GM19099 (cell line): ENCODE measurements around the gene ARSA.

ENCODE experiments used
- POLR2A ChIP-seq: IDR thresholded peaks from 3 replicates; pipeline ENCODE4 v1.6.1; 2011; ENCODE audit warnings: low read depth; ENCODE audit not compliant: insufficient read length; ENCODE audit errors: extremely low read depth

ARSA gene

DNA sequence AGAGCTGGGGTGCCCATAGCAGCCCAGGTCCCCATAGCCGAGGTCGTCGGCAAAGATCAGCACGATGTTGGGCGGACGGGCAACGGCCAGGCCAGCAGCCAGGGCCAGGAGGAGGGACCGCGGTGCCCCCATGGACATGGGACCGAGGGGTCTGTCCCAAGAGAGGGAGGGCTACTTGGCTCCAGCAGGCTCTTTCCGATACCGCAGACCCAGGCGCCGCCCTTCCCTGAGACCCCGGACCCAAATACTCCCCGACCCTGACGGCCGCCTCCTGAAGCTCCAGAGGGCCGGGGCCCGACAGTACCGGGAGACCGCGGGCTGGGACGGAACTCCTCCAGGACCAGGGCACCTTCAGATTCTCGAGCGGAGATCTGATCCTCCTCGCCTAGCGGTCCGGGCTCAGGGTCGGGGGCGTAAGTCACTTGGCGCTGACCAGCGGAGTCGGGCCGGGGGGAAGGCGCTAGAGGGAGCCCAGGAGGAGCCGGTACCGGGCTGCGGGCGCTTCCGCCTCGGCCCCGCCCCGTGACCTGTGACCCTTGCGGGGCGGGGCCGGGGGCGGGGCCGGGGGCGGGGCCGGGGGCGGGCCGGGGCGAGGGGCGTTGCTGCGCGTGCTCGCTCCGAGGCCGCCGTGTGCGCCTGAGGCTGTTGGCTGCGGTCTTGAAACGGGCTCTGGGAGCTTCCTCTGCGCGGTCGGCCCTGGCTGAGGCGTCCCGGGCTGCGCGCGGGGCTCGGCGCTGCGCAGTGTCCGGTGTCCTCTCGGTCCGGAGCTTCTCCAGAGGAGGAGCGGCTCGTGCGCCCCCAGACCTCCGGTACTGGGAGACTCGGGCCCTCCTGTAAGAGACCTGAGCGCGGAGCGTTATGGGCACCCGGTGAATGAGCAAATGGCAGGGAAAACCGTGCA is at the start of gene ARSA:
Gene ARSA, minus strand, starts transcription at position 511 of the 901 bp plus-strand sequence. Its CDS starts 373 bp downstream, at position 138.
- TF ChIP-seq POLR2A, result peak; percentile 69

DNA sequence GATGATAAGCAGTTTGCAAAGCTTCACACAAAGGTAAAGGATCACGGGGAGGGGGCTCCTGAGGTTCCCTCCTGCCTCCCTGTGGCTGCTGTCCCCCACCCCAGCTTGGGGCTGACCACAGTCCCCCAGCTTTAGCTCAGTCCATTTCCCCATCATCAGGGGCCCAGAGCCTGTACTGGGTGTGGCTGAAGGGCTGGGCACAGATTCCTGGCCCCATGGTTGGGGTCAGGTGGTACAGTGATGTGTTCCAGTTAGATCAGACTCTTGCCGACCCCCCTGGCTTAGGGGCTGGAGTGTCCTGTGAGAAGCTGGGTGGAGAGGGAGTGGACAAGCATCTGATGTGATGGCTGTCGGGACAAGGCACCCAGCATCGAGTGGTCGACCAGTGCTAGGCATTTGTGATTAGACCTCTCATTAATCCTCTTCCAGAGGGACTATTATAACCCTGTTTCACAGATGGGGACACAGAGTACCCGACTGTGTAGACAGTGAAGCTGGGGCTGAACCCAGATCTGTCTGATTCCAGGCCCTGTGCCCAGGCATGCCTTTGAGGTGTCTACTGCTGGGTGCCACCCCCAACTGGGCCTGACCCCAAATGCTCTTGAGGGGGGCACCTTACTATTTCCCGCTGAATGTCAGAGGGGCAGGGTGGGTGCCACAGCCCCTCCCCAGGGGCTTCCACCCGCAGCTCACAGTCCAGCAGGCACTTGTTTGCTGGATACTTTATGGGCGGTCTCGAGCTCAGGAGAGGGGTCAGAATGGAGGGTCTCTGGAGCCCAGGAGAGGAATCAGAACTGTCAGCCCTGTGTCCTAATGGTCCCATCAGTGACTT is 48.9 kb upstream of the ARSA start:
- no peak for TF ChIP-seq POLR2A

- no peak for TF ChIP-seq POLR2A
Observed at GRCh38 chr22:50676180-50676636, 48.3 kb upstream of the ARSA start.

DNA sequence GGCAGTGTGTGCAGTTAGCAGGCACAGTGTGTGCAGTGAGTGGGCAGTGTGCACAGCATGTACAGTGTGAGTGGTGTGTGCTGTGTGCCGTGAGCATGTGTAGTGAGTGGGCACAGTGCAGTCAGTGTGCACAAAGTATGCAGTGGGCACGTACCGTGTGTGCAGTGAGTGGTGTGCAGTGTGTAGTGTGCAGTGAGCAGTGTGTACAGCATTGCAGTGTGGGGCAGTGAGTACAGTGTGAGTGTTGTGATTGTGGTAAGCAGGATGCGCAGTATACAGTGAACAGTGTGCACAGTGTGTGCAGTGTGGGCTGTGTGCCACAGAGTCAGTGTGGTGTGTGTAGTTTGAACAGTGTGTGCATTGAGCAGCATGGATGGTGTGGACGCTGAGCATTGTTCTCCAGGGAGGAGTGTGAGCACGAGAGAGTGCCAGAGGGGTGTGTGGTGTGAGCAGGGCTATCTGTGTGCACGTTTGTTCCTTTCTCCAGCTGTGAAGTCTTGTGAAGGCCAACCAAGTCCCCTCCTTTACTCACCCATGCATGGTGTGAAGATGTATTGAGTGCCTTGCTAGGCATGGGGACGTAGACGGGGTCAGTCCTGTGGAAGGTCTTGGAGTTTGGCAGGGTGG is 47.7 kb upstream of the ARSA start:
- no peak for TF ChIP-seq POLR2A

DNA sequence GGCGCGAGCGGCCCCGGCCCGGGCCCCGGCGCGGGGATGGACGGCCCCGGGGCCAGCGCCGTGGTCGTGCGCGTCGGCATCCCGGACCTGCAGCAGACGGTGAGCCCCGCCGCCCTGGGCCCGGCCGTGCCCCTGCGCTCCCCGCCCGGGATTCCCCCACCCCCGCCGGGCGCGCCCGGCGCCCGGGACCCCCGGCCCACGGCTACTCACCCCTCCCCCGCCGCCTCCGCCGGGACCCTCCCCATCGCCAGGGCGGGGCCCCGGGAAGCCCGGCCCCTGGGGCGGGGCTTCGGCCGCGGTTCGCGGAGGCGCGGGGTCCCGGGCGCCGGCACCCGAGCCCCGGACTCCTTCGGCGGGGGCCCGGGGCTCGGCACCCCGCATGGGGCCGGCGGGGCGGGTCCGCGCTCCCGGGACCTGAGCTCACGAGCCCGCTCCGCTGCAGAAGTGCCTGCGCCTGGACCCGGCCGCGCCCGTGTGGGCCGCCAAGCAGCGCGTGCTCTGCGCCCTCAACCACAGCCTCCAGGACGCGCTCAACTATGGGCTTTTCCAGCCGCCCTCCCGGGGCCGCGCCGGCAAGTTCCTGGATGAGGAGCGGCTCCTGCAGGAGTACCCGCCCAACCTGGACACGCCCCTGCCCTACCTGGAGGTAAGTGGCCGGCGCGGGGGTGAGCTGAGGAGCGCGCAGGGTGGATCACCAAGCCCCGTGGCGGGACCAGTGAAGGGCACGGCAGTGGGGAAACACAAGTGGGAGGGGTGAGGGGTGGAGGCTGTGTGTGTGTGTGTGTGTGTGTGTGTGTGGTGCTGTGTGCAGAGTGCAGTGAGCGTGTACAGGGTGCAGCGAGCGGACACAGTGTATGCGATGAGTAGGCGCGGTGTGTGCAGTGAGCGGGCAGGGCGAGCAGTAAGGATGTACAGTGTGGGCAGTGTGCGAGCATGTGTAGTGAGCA is 46.9 kb upstream of the ARSA start:
- TF ChIP-seq POLR2A, result no peak

- TF ChIP-seq POLR2A, result no peak
Observed at GRCh38 chr22:50674130-50674500, 46.2 kb upstream of the ARSA start.

- TF ChIP-seq POLR2A, result no peak
Observed at GRCh38 chr22:50673231-50674129, 45.5 kb upstream of the ARSA start.

DNA sequence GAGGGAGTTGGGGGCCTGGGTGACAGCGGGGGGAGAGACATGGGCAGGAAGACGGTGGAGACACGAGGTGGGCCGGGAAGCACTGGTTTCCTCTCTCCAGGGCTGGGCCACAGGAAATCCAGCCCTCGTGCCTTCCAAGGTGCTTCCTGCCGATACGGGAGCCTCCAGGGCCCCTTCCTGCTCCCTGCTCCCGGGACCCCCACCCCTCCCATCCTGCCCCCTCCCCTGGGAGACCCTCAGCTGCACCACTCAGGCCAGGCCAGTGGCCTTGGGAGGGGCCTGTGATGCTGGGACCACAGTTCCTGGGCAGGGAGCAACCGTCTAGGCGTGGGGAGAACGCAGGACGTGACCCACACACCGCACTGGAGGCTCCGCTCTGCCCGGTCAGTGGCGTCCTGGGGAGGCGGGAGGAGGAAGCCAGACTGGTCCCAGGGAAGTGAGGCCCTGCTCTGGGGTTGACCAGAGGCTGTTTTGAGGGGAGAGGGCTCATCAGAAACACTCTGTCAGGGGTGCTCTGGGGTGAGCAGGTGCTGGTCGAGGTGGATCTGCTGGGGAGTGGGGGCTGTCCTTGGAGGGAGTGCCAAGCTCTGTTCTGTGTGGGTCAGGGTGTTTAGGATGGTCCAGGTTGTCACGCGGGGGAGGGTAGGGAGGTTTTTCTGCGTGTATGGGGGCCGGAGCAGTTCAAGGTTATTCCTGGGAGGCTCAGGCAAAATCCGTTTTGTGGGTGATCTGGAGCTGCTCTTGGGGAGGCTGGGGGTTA is 44.7 kb upstream of the ARSA start, which contains the start of gene SHANK3:
Gene SHANK3, plus strand, starts transcription at position 353 of the 760 bp plus-strand sequence.
- TF ChIP-seq POLR2A, result no peak

- no peak for TF ChIP-seq POLR2A
Observed at GRCh38 chr22:50672041-50672440, 44.1 kb upstream of the ARSA start.

GRCh38 chr22:50671641-50672040 is 43.7 kb upstream of the ARSA start:
- TF ChIP-seq POLR2A, result no peak

- no peak for TF ChIP-seq POLR2A
Observed at GRCh38 chr22:50670914-50671538, 43.1 kb upstream of the ARSA start.

DNA sequence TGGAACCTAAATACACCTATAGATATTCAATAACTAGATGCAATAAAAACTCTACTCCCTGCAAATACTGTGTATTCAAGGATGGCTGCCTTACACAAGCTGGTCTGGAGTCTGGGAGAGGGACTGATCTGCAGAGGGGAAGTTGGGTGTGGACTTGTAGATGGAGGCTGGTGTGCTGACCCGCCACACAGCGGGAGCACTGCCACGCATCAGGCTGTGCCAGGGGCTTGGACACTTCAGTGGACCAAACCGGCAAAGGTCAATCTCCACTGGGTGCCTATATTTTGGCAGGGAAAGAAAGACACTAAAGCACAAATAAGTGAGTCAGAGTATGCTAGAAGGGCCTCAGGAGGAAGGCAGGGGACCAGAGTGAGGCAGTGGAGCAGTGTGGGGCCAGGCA is 42.6 kb upstream of the ARSA start:
- TF ChIP-seq POLR2A, result no peak
